GM12878 (cell line): ENCODE results near the gene ZNF501. TPM values are rescaled to one million over a fixed set of nuclear protein-coding genes. Genes with fewer than 3 reads are reported as not detected.

Source experiments
- ATAC-seq: fragments of 200-7000 bp; cut with Tn5 transposase; 3 replicates; pipeline ENCODE4 v1.9.1; 2020; ENCODE audit warnings: mild to moderate bottlenecking, moderate library complexity
- BruUV-seq: library from RNA; stranded (reverse); fragments of 400-500 nt; replicated peaks from 2 replicates; lab custom pipeline; 2021; lab: Mats Ljungman, UMichigan
- CTCF ChIA-PET: fragments of 300-600 bp; sonication (Branson Sonifier 250); formaldehyde crosslinking; extraction: SDS; loops from one replicate; lab custom pipeline; 2021; ENCODE audit warnings: inconsistent platforms; lab: Yijun Ruan, JAX
- POLR2A ChIA-PET: fragments of 350-600 bp; formaldehyde crosslinking; extraction: SDS; loops from one replicate; lab custom pipeline; 2021; ENCODE audit warnings: inconsistent platforms; lab: Charles Lee
- RAD21 ChIA-PET: fragments of 300-600 bp; sonication (Branson Sonifier 250); formaldehyde crosslinking; loops from one replicate; lab custom pipeline; 2023; ENCODE audit warnings: antibody characterized with exemption; ENCODE audit not compliant: unreplicated experiment; lab: Charles Lee
- SMC1A ChIA-PET: fragments of 300-600 bp; sonication (Branson Sonifier 250); formaldehyde crosslinking; loops from one replicate; lab custom pipeline; 2023; ENCODE audit not compliant: unreplicated experiment, uncharacterized antibody; lab: Charles Lee
- DNase-seq: peaks from one replicate; pipeline ENCODE4 v3.0.0-alpha.2; 2011; ENCODE audit warnings: low read depth, low spot score
- FAIRE-seq: peaks from 3 replicates; lab custom pipeline; 2011; peaks lifted over from hg19 to GRCh38; lab: Jason Lieb, UNC
- H2AFZ ChIP-seq: 2 replicates; pipeline ENCODE4 v1.6.0; 2011; ENCODE audit warnings: low read depth, low read length, control low read depth; ENCODE audit not compliant: control insufficient read depth
- H3K27ac ChIP-seq: 2 replicates; pipeline ENCODE4 v1.5.1; 2011; ENCODE audit warnings: control low read depth; ENCODE audit not compliant: control insufficient read depth, insufficient read depth
- H3K27me3 ChIP-seq, 2 experiments: replicated peaks in 1 of 2; 2 replicates each; pipeline versions ENCODE4 v1.6.0 to v1.6.1; 2011; ENCODE audit warnings: low read length in 1 of 2; ENCODE audit not compliant: control insufficient read depth in 2 of 2, insufficient read depth in 2 of 2
- H3K36me3 ChIP-seq, 2 experiments: 2 replicates each; pipeline ENCODE4 v1.5.1; 2011; ENCODE audit warnings: low read length in 1 of 2; ENCODE audit not compliant: control insufficient read depth in 2 of 2, insufficient read depth in 2 of 2
- H3K4me1 ChIP-seq: 2 replicates; pipeline ENCODE4 v1.6.1; 2011; ENCODE audit warnings: mild to moderate bottlenecking, low read length, moderate library complexity, mixed read lengths; ENCODE audit not compliant: control insufficient read depth, insufficient read depth
- H3K4me2 ChIP-seq: 2 replicates; pipeline ENCODE4 v1.6.0; 2011; ENCODE audit warnings: control low read depth; ENCODE audit not compliant: control insufficient read depth, insufficient read depth
- H3K4me3 ChIP-seq: fragments of 200-600 bp; sonication (generic); 2 replicates; pipeline ENCODE4 v1.5.1; 2016
- H3K79me2 ChIP-seq: 2 replicates; pipeline ENCODE4 v1.6.0; 2011; ENCODE audit warnings: low read length; ENCODE audit not compliant: control insufficient read depth, insufficient read depth
- H3K9ac ChIP-seq: 2 replicates; pipeline ENCODE4 v1.8.0; 2011; ENCODE audit warnings: low read length, control low read depth, mixed read lengths; ENCODE audit not compliant: control insufficient read depth, insufficient read depth
- H3K9me3 ChIP-seq: replicated peaks from 3 replicates; pipeline ENCODE4 v1.5.1; 2011; ENCODE audit warnings: mild to moderate bottlenecking, low read length; ENCODE audit not compliant: control insufficient read depth, insufficient read depth
- H4K20me1 ChIP-seq: 2 replicates; pipeline ENCODE4 v1.6.0; 2011; ENCODE audit not compliant: control insufficient read depth, insufficient read depth
- KAT2A ChIP-seq: conservative IDR thresholded peaks from 2 replicates; pipeline ENCODE4 v1.6.1; 2011; ENCODE audit warnings: low read depth, low read length; ENCODE audit not compliant: control insufficient read depth
- RBBP5 ChIP-seq: fragments of 200-600 bp; sonication (generic); conservative IDR thresholded peaks from 2 replicates; pipeline ENCODE4 v1.6.1; 2016
- SRF ChIP-seq, 2 experiments: IDR thresholded peaks; 2 replicates each; pipeline ENCODE4 v1.6.1; 2011; ENCODE audit warnings: low read depth in 2 of 2, low read length in 2 of 2, mild to moderate bottlenecking in 1 of 2, moderate library complexity in 1 of 2
- ZBED1 ChIP-seq: IDR thresholded peaks from 2 replicates; pipeline ENCODE4 v1.6.1; 2016; ENCODE audit warnings: borderline replicate concordance
- WGBS: methylation state at CpG from one replicate; pipeline ENCODE4 v1.1.6; 2016; ENCODE audit warnings: low lambda C conversion rate; ENCODE audit not compliant: insufficient replicate concordance, insufficient coverage; ENCODE audit errors: missing lambda C conversion rate; 5-methylcytosine and 5-hydroxymethylcytosine counted together
- in situ Hi-C: fragments of 300-500 bp; cut with MboI; formaldehyde crosslinking; loops from 9 replicates; pipeline ENCODE4 v1.14.3; 2018; ENCODE audit warnings: mixed read lengths
- intact Hi-C: fragments of 100-400 bp; cut with micrococcal nuclease; formaldehyde crosslinking; loops from one replicate; pipeline ENCODE4 v1.14.2; 2022; ENCODE audit not compliant: unreplicated experiment
- polyA plus RNA-seq, 11 experiments: library from polyadenylated mRNA; depleted of rRNA in 4 of 11; unstranded in 6 of 11; stranded (reverse) in 5 of 11; fragments of >200 nt; fragmentation: Nextera tagmentation in 4 of 11; fragmentation: Illumina TruSeq in 1 of 11; extraction: Ambion mirVana in 4 of 11; extraction: Trizol in 1 of 11; gene quantifications; 1 replicate in 1 of 11; 2 replicates in 10 of 11; pipeline versions ENCODE4 v1.2.1 to v1.2.3, GENCODE V29; 2011 to 2016; ENCODE audit warnings: inconsistent platforms in 2 of 11, missing spikeins in 2 of 11, low read depth in 1 of 11
- total RNA-seq, 4 experiments: library from RNA; depleted of rRNA in 3 of 4; stranded (reverse); fragments of >200 nt in 3 of 4; fragmentation: Illumina TruSeq in 1 of 4; extraction: Trizol in 1 of 4; gene quantifications; 2 replicates each; pipeline versions ENCODE4 v1.2.1 to v1.2.3, GENCODE V29; 2013 to 2021
- TF ChIP-seq, protein P1 (sequence below): IDR thresholded peaks from 2 replicates; pipeline ENCODE4 v1.6.1; 2012; ENCODE audit warnings: low read length, inconsistent platforms
- TF ChIP-seq, protein P2 (sequence below): IDR thresholded peaks from 2 replicates; pipeline ENCODE4 v1.6.1; 2012; ENCODE audit warnings: low read depth, low read length, improper control_type of control experiment

The ZNF501 gene
- total and polyA plus RNA-seq, 10 of the 15 experiments (the other 5 are each of a cell fraction or from before 2014, with no cell fraction given) = 0.35 to 3.8 (median 1.7) TPM

DNA sequence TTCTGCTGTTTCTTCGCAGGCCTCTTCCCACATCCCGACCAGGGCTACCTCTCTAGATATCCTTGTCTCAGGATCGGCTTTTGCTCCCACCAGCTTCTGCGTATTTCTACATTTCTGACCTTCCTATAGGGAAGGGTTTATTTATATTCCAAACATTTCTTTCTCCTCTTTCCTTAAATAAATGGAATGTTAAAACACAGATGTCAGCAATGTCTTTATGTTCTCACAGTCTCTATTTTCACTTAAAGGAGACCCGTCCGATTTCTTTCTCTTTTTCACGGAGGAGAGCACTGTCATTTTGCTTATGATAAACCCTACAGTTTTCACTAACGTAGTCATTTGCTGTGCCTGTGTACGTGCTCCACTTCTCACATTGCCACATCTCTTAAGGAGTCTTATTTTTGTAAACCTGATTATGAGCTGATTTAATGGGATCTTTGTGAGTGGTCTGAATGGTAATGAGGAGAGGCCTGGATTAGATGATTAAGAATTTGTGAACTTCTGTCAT, 32.8 kb downstream of the ZNF501 start:
- BruUV-seq = no TSS peak
- Histone ChIP-seq H2AFZ (peak overlapping the region; percentile 74), H3K79me2 (peaks cover 50% of the 10 kb centered on the region), H3K4me1 (0 out of 2 replicates have a peak, but pooled peaks cover 4% of the 10 kb centered on the region), H4K20me1 (no peaks in the 10 kb centered on the region), H3K9ac (peak overlapping the region; percentile 99), H3K9me3 (peaks cover 24% of the 10 kb centered on the region), H3K27ac (peak overlapping the region; percentile 93), H3K4me3 (peak overlapping the region; percentile 79), H3K36me3 (peaks cover 0 to 6% of the 10 kb centered on the region in 2 experiments; a peak in 1 of 4 replicates), H3K4me2 (peak overlapping the region; percentile 80), H3K27me3 (no peaks in the 10 kb centered on the region)
- no peak for TF ChIP-seq KAT2A
- TF ChIP-seq, protein P1, sequence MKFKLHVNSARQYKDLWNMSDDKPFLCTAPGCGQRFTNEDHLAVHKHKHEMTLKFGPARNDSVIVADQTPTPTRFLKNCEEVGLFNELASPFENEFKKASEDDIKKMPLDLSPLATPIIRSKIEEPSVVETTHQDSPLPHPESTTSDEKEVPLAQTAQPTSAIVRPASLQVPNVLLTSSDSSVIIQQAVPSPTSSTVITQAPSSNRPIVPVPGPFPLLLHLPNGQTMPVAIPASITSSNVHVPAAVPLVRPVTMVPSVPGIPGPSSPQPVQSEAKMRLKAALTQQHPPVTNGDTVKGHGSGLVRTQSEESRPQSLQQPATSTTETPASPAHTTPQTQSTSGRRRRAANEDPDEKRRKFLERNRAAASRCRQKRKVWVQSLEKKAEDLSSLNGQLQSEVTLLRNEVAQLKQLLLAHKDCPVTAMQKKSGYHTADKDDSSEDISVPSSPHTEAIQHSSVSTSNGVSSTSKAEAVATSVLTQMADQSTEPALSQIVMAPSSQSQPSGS = no peak
- TF ChIP-seq ZBED1 = no peak
- TF ChIP-seq, protein P2, sequence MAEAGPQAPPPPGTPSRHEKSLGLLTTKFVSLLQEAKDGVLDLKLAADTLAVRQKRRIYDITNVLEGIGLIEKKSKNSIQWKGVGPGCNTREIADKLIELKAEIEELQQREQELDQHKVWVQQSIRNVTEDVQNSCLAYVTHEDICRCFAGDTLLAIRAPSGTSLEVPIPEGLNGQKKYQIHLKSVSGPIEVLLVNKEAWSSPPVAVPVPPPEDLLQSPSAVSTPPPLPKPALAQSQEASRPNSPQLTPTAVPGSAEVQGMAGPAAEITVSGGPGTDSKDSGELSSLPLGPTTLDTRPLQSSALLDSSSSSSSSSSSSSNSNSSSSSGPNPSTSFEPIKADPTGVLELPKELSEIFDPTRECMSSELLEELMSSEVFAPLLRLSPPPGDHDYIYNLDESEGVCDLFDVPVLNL = no peak
- TF ChIP-seq SRF (IDR thresholded peaks at IDR 0.05; ENCODE audit: low read depth in 2 of 2, low read length in 2 of 2) = no peak
- no peak for TF ChIP-seq RBBP5
- intact Hi-C loops (loop anchor here (10.0 kb wide), 1 partner anchor 117 kb away; the partner anchor contains the start of gene ZNF35), in situ Hi-C loops (no loop called here)
- ATAC-seq (peak; percentile 38), DNase-seq (no peak), FAIRE-seq (no peak)
- CTCF ChIA-PET = interaction anchor here (0.6 to 1.0 kb wide), 5 partner anchors 33 to 216 kb away, joined by 3 to 5 read pairs (median 4); no protein-coding TSS in a partner anchor
- WGBS = 1% methylated on average over 9 of the region's 9 CpGs
- SMC1A ChIA-PET = interaction anchor here (0.7 to 1.7 kb wide), 3 partner anchors 33 to 81 kb away, joined by 3 to 6 read pairs (median 3); no protein-coding TSS in a partner anchor
- RAD21 ChIA-PET = interaction anchor here (1.2 to 1.6 kb wide), 3 partner anchors 152 to 278 kb away, joined by 3 to 4 read pairs (median 4); no protein-coding TSS in a partner anchor
- POLR2A ChIA-PET = interaction anchor here (1.6 to 1.7 kb wide), 2 partner anchors 10 to 33 kb away, joined by 7 to 8 read pairs; partner anchors contain the start of gene ZNF501
